IgD-negative memory B cell (primary cell): ENCODE results near the gene RHBDD1. TPM values are rescaled to one million over a fixed set of nuclear protein-coding genes. Genes with fewer than 3 reads are reported as not detected.
A peak's percentile ranks its signal among the peaks of the same experiment; 100 is the strongest.

Experiments used
- H3K27ac Mint-ChIP-seq, 3 donors: one replicate each; pipeline ENCODE4 v1.8.0; 2020 to 2022; ENCODE audit warnings: mild to moderate bottlenecking in 3 of 3, mixed read lengths in 3 of 3, moderate library complexity in 1 of 3
- H3K27me3 Mint-ChIP-seq: one replicate; pipeline ENCODE4 v1.8.0; 2021; ENCODE audit warnings: mixed read lengths
- H3K36me3 Mint-ChIP-seq: one replicate; pipeline ENCODE4 v1.8.0; 2020; ENCODE audit warnings: mild to moderate bottlenecking, mixed read lengths
- H3K4me1 Mint-ChIP-seq, 3 donors: one replicate each; pipeline ENCODE4 v1.8.0; 2020 to 2022; ENCODE audit warnings: mixed read lengths in 3 of 3, mild to moderate bottlenecking in 1 of 3
- H3K4me3 Mint-ChIP-seq, 4 donors: one replicate each; pipeline ENCODE4 v1.8.0; 2020 to 2022; ENCODE audit warnings: mild to moderate bottlenecking in 4 of 4, mixed read lengths in 4 of 4, moderate library complexity in 3 of 4
- H3K9me3 Mint-ChIP-seq, 3 donors: one replicate each; pipeline ENCODE4 v1.8.0; 2020 to 2021; ENCODE audit warnings: mixed read lengths in 3 of 3, mild to moderate bottlenecking in 1 of 3
- polyA plus RNA-seq: library from polyadenylated mRNA; unstranded; fragments of 300-500 nt; fragmentation: Illumina TruSeq; gene quantifications from one replicate; pipeline ENCODE4 v1.2.3, GENCODE V29; 2021

RHBDD1 gene
- 32.0 TPM for polyA plus RNA-seq

DNA sequence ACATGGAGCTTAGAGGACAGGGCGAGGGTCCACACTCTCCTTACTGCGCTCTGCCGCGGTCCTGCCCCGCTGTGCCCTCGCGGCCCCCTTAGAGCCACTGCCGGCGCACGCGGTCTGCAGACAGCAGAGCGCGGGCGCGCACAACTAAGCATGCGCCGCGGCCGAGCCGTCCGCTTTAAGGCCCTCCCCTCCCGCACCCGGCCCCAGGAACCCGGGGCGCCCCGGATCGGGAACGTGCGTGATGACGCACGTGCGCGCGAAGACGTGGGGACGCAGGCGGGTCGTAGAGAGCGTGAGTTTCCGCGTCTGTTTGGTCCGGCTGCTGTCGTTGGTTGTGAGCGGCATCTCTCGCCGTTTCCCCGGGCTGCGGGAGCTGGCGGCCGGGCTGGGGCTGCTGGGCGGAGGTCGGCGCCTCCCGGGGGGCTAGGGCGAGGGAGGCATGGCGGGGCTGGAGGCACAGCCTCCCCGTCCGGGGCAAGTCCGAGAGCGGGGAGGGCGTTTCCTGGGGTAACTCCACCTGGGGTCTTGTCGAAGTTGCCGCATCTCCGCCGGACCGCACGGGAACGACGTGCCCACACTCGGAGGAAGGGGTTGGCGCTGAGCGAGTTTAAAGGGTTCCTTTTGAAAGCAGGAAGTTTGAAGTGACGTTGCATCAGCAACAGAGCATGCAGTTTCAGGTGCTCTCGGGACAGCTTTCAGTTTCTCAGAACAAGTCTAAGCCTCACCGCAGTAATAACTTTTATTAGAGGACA is at the start of gene RHBDD1:
Gene RHBDD1, plus strand, starts transcription at position 259 of the 752 bp plus-strand sequence. CDS start 28,640 bp downstream, outside the sequence.
- no peaks in the 10 kb centered on the region for H3K27me3 Mint-ChIP-seq
- H3K36me3 Mint-ChIP-seq = peaks cover 10% of the 10 kb centered on the region
- no peaks in the 10 kb centered on the region for H3K9me3 Mint-ChIP-seq
- H3K27ac Mint-ChIP-seq = peak within 1 kb of the TSS; percentile 96 to 98 (median 98)
- H3K4me3 Mint-ChIP-seq = peak within 1 kb of the TSS; percentile 91 to 98 (median 94)
- peaks cover 37 to 39% (median 39%) of the 10 kb centered on the region in 3 donors for H3K4me1 Mint-ChIP-seq

DNA sequence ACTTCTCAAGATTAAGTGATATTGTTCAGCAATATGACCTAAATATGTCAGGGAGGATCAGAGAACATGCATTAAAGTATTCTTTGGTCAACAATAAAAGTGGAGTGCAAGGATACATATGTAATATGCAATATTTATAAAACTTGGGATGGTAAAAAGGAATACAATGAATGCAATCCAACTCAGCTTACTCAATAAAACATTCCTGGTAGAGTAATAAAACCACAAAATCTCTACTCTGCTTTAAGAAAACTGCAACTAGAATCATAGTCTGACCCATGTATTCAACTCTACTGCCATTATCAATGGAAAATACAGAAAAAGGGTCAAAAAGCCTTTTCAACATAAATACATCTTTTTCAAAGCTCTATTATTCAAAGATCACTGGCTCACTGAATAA is 47.8 kb upstream of the RHBDD1 start:
- peak overlapping the region in 1 of 4 donors; percentile 8 for H3K4me3 Mint-ChIP-seq
- H3K4me1 Mint-ChIP-seq = peaks cover 8 to 18% (median 10%) of the 10 kb centered on the region in 3 donors
- H3K9me3 Mint-ChIP-seq = no peaks in the 10 kb centered on the region
- no peaks in the 10 kb centered on the region for H3K27me3 Mint-ChIP-seq
- no peak overlapping the region for H3K27ac Mint-ChIP-seq
- H3K36me3 Mint-ChIP-seq = no peaks in the 10 kb centered on the region

DNA sequence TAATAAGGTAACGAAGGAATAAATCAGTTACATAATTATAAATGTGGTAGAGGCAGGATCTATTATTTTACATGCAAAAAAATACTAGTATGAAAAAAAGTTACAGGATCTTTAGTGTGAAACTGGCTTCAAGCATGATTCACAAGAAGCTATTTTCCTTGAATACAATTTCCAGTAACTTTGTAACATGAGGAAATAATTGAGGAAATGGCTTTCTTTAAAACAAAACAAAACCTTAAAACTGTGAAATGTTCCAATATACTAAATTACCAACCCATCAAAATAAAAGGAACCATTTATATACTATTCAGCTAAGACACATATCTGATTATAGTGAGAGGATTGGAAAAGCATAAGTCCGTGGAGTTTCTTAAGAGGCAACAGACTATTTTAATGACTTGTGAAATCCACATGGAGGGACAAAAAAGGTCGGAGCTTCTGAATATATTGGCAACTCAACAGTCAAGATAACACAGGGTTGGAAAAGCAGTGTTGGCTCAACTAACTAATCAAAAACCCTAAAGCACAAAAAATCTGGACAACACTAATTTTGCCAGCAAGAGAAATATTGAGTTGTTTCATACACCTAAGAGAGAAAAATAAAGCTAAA is 46.9 kb upstream of the RHBDD1 start:
- Mint-ChIP-seq H3K4me1 (peaks cover 14 to 21% (median 15%) of the 10 kb centered on the region in 3 donors), H3K36me3 (no peaks in the 10 kb centered on the region), H3K27ac (peak overlapping the region in 1 of 3 donors; percentile 98), H3K27me3 (no peaks in the 10 kb centered on the region), H3K9me3 (no peaks in the 10 kb centered on the region), H3K4me3 (peak overlapping the region in 1 of 4 donors; percentile 99)

GRCh38 chr2:226790011-226790410 is 45.8 kb upstream of the RHBDD1 start:
- Mint-ChIP-seq H3K4me3 (peak overlapping the region in 2 of 4 donors; percentile 94 to 99), H3K27me3 (no peaks in the 10 kb centered on the region), H3K4me1 (peaks cover 20 to 27% (median 20%) of the 10 kb centered on the region in 3 donors), H3K9me3 (no peaks in the 10 kb centered on the region), H3K27ac (peak overlapping the region; percentile 33 to 98 (median 71)), H3K36me3 (no peaks in the 10 kb centered on the region)

GRCh38 chr2:226790431-226790830 is 45.4 kb upstream of the RHBDD1 start:
- H3K27me3 Mint-ChIP-seq = no peaks in the 10 kb centered on the region
- no peaks in the 10 kb centered on the region for H3K36me3 Mint-ChIP-seq
- peaks cover 20 to 27% (median 20%) of the 10 kb centered on the region in 3 donors for H3K4me1 Mint-ChIP-seq
- H3K27ac Mint-ChIP-seq = peak overlapping the region; percentile 71 to 98 (median 71)
- peak overlapping the region; percentile 81 to 99 (median 96) for H3K4me3 Mint-ChIP-seq
- no peaks in the 10 kb centered on the region for H3K9me3 Mint-ChIP-seq

DNA sequence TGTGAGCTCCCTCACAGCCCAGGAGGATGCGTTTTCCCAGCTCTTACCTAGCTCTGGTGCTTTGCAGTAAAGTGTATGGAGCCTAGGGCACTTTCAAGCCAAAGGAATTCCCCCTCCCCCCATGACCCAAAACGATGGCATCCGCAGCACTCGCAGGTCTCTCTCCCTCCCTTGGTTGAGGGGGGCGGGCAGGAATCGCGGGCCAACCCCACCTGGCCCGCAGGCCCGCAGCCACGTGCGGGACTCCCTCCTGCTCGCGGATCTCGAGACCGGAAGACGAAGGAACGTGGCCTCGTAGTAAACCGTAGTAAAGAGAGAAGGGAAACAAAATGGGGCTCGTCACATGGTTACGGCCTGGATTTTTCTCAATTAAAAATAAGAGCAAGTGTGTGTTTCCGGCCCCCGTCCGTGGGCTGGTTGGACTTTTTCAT is 44.8 kb upstream of the RHBDD1 start:
- no peaks in the 10 kb centered on the region for H3K36me3 Mint-ChIP-seq
- H3K4me1 Mint-ChIP-seq = peaks cover 20 to 27% (median 20%) of the 10 kb centered on the region in 3 donors
- no peaks in the 10 kb centered on the region for H3K27me3 Mint-ChIP-seq

GRCh38 chr2:226791487-226792081 is 44.3 kb upstream of the RHBDD1 start:
- Mint-ChIP-seq H3K9me3 (no peaks in the 10 kb centered on the region), H3K27me3 (no peaks in the 10 kb centered on the region), H3K4me1 (peaks cover 20 to 27% (median 20%) of the 10 kb centered on the region in 3 donors), H3K4me3 (peak overlapping the region; percentile 94 to 99 (median 98)), H3K27ac (peak overlapping the region; percentile 98 to 99 (median 98)), H3K36me3 (no peaks in the 10 kb centered on the region)

More for the DNA sequence above, 44.8 kb upstream of the RHBDD1 start:
- Mint-ChIP-seq H3K27ac (peak overlapping the region; percentile 98 to 99 (median 98)), H3K4me3 (peak overlapping the region; percentile 94 to 99 (median 98)), H3K9me3 (no peaks in the 10 kb centered on the region)

DNA sequence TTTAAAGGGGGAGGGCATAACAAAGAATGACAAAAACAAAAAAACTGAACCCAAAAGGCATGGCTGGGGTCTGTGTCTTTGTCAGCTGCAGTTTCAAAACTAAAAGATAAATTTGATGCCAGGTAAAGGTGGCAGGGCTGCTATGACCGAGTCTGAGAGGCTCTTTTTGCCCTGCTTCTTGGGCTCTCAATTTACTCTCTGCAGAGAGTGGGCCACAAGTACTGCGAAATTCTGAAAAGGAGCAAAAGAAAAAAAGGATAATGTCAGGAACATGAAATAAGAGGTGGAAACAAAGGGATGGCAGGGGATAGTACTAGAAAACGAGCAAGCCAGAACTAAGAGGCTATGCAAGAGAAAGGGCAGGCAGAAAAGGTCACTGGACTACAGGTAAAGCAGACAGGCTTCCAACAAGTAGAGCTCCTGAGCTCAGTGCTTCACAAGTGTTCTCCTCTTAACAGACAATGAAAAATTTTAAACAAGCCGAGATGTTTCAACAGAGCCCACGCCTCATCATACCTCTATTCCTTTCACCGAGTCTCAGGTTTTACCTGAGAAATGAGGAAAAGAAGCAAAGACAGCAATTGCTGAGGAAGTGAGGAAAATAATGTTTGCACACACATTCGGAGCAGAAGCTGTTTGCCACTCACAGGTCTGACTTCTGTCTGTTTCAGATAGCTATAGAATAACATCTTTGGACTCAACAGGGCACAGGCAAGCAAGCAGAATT is 43.5 kb upstream of the RHBDD1 start:
- H3K27ac Mint-ChIP-seq = peak overlapping the region; percentile 92 to 99 (median 98)

DNA sequence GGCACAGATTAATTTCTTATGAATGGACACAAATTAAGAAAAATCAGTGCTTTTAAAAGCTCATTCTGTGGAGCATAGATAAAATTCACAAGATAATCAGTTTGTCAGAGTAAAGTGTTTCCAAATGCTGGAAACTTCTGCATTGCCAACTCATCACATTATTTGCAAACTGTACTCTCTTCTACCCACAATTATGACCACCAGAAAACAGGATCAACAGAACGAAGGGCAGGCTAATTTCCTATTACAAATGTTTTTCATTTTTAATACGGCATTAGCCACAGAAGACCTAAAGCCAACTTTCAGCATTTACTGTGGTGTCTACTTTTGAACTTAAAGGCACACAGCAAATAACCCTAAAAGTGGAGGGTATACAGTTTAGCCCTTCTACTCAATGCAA is 42.2 kb upstream of the RHBDD1 start:
- Mint-ChIP-seq H3K36me3 (no peaks in the 10 kb centered on the region), H3K27ac (peak overlapping the region in 1 of 3 donors; percentile 80), H3K9me3 (no peaks in the 10 kb centered on the region), H3K27me3 (no peaks in the 10 kb centered on the region), H3K4me3 (peak overlapping the region in 2 of 4 donors; percentile 41 to 99), H3K4me1 (peaks cover 20 to 27% (median 24%) of the 10 kb centered on the region in 3 donors)

More for the DNA sequence above, 43.5 kb upstream of the RHBDD1 start:
- Mint-ChIP-seq H3K36me3 (no peaks in the 10 kb centered on the region), H3K27me3 (no peaks in the 10 kb centered on the region), H3K9me3 (no peaks in the 10 kb centered on the region), H3K4me1 (peaks cover 20 to 27% (median 22%) of the 10 kb centered on the region in 3 donors), H3K4me3 (peak overlapping the region; percentile 89 to 99 (median 93))

GRCh38 chr2:226794196-226794661 is 41.6 kb upstream of the RHBDD1 start:
- peaks cover 20 to 24% (median 23%) of the 10 kb centered on the region in 3 donors for H3K4me1 Mint-ChIP-seq
- no peaks in the 10 kb centered on the region for H3K36me3 Mint-ChIP-seq
- H3K9me3 Mint-ChIP-seq = no peaks in the 10 kb centered on the region
- no peaks in the 10 kb centered on the region for H3K27me3 Mint-ChIP-seq
- peak overlapping the region in 1 of 4 donors; percentile 99 for H3K4me3 Mint-ChIP-seq
- peak overlapping the region in 1 of 3 donors; percentile 80 for H3K27ac Mint-ChIP-seq

DNA sequence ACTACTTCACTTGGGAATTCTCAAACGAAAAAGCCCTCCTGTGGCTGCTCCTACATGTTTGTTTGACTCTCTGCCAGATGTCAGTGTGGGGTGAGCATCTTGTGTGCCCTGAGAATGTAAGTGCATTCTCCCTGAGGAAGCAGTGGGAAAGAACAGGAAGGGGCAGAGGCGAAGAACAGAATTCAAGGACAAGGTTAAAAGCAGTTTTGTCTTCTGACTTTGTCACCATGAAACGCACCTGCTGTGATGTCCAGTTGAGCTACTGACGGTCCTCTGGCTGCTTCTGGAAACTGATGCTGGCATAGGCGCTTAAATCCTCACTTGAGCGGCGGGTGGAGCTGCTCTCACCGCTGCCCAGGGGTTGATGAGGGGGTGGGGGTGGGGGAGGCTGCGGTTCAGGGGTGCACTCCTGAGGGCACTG is 41.1 kb upstream of the RHBDD1 start:
- peak overlapping the region in 1 of 3 donors; percentile 80 for H3K27ac Mint-ChIP-seq
- H3K36me3 Mint-ChIP-seq = no peaks in the 10 kb centered on the region
- H3K4me1 Mint-ChIP-seq = peaks cover 20 to 24% (median 22%) of the 10 kb centered on the region in 3 donors
- H3K27me3 Mint-ChIP-seq = no peaks in the 10 kb centered on the region
- peak overlapping the region in 2 of 4 donors; percentile 63 to 99 for H3K4me3 Mint-ChIP-seq
- H3K9me3 Mint-ChIP-seq = no peaks in the 10 kb centered on the region

- Mint-ChIP-seq H3K36me3 (no peaks in the 10 kb centered on the region), H3K27ac (peak overlapping the region in 1 of 3 donors; percentile 68), H3K4me3 (peak overlapping the region in 1 of 4 donors; percentile 99), H3K9me3 (no peaks in the 10 kb centered on the region), H3K4me1 (peaks cover 23 to 25% (median 24%) of the 10 kb centered on the region in 3 donors), H3K27me3 (no peaks in the 10 kb centered on the region)
Measured at GRCh38 chr2:226795281-226796011, 40.4 kb upstream of the RHBDD1 start.

DNA sequence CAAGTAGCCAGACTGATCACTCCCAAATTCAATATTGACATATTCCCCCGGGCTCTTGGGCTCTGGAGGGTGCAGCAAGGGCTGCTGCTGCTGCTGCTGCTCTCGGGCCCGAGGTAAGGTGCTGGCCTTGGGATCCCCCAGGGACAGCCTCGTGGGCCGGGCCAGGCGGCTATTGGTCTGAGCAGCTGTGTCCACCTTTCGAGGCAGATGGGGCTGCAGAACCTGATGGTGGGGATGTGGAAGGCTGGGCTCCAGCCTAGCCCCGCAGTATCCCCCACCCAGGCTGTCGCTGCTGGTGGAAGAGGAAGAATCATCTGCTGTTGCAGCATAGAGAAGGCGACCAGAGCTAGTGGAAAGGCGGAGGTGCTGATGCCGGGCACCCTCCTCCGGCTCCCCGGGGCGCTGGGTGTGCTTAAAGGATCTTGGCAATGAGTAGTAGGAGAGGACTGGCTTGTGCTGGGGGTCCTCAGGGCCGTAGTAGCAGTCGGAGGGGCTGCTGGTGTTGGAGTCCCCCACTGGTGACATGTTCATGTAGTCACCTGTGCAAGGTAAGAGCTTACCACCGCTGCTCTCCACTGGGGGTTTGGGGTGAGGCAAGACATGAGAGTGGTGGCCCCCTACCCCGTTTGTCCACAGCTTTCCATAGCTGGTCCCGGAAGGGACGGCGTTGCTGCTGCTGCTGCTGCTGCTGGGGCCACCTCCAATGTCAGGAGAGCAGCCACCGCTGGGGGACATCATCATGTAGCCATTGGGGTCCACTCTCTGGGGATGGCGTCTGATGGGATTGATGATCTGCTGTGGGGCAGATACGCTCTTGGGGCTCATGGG is 39.6 kb upstream of the RHBDD1 start:
- peaks cover 26 to 30% (median 28%) of the 10 kb centered on the region in 3 donors for H3K4me1 Mint-ChIP-seq

More for the DNA sequence above, 39.6 kb upstream of the RHBDD1 start:
- peak overlapping the region in 1 of 3 donors; percentile 68 for H3K27ac Mint-ChIP-seq
- H3K36me3 Mint-ChIP-seq = no peaks in the 10 kb centered on the region
- H3K27me3 Mint-ChIP-seq = no peaks in the 10 kb centered on the region
- H3K9me3 Mint-ChIP-seq = no peaks in the 10 kb centered on the region
- peak overlapping the region in 2 of 4 donors; percentile 46 to 86 for H3K4me3 Mint-ChIP-seq
